C4-2B (cell line): ENCODE results near the gene SYNE2.

Experiments used
- H3K27ac ChIP-seq: fragments of 450-650 bp; 2 replicates; pipeline ENCODE4 v1.5.1; 2017
- CTCF ChIP-seq: fragments of 450-650 bp; conservative IDR thresholded peaks from 2 replicates; pipeline ENCODE4 v1.5.1; 2017; ENCODE audit warnings: mild to moderate bottlenecking
- ZFX ChIP-seq: fragments of 450-650 bp; IDR thresholded peaks from 2 replicates; pipeline ENCODE4 v1.6.1; 2017

The SYNE2 gene

GRCh38 chr14:64060199-64060545, 207.4 kb downstream of the SYNE2 start:
- TF ChIP-seq CTCF (no peak), ZFX (no peak)
- no peak overlapping the region for H3K27ac ChIP-seq

GRCh38 chr14:64060648-64061096, 207.9 kb downstream of the SYNE2 start:
- no peak for TF ChIP-seq ZFX
- peak; percentile 52 for TF ChIP-seq CTCF
- no peak overlapping the region for H3K27ac ChIP-seq

DNA sequence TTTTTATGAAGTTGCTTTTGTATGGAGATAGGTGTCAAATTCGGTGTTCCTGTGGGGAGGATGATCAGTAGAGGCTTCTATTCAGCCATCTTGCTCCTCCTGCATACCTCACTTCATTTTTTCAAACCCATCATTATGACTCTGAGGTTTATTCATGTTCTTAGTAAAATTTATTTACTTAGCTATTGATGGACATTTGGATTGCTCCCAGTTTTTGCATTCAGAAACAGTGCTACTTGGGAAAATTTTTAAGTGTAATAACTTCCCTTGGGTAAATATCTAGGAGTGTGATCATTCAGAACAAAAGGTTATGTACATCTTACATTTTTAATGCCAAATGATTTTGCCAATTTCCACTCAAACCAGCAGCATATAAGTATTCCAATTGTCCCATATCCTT, 208.3 kb downstream of the SYNE2 start:
- H3K27ac ChIP-seq: no peak overlapping the region
- no peak for TF ChIP-seq CTCF
- no peak for TF ChIP-seq ZFX

DNA sequence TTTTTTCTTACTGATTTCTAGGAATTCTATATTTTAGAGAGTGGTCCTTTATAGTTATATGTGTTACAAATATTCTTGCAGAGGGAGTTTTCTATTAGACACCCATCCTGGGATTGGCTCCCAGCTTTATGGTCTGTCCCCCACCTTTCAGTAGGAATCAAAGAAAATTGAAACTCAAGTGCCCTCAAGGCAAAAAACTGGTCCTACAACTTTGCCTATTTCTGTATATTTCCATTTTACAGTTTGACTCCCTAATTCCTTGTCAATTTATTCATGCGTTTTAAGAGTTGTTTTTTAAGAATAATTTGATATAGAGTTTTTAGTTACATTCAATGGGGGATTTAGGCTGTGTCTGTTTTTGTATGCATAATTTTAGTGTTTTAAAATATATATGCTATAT, 208.9 kb downstream of the SYNE2 start:
- H3K27ac ChIP-seq: no peak overlapping the region
- TF ChIP-seq ZFX: no peak
- no peak for TF ChIP-seq CTCF

- TF ChIP-seq CTCF: no peak
- TF ChIP-seq ZFX: no peak
- H3K27ac ChIP-seq: no peak overlapping the region
Measured at GRCh38 chr14:64062381-64063115, 209.7 kb downstream of the SYNE2 start.

DNA sequence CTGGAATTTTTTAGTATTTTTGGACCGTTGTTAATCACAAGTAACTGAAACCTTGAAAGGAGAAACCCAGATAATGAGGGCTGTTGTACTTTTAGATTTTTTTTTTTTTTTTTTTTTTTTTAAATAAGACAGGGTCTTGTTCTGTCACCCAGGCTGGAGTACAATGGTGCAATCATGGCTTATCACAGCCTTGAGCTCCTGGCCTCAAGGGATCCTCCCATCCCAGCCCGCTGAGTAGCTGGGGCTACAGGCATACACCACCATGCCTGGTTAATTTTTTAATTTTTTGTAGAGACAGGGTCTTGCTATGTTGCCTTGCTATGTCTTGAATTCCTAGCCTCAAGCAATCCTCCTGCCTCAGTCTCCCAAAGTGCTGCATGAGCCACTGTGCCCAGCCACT, 211.6 kb downstream of the SYNE2 start:
- H3K27ac ChIP-seq: no peak overlapping the region
- TF ChIP-seq CTCF (no peak), ZFX (no peak)

DNA sequence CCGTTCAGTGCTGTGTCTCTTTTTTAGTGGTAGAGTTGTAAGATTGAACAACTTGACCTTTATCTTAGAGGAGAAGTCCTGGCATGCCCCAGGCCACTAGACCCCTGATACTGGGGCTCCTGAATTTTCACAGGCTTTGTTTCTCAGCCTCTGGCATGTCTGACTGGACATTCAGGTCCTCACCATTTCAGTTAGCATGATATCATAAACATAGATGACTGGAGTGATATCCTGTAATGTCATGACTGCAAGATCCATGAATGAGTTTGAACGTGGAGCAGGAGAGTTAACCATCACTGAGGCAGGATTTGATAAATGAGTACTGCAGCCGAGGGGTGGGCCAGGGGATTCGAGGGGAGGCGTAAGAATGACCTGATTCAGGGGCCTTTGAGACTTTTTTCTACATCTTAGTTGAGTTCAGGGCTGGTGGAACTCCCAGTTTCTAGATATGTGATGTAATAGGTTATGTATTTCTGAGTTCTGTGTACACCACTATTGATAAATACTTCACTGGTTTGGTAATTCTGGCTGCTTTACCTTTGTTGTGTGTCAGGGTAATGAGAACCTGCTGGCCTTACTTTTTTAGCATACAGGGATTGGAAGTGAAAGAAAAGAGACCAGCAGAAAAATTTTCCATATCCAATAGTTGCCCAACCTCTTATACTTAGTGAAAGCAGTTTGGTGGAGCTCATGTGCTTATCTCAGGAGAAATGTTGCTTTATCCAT, 217.0 kb downstream of the SYNE2 start:
- no peak overlapping the region for H3K27ac ChIP-seq
- no peak for TF ChIP-seq ZFX
- TF ChIP-seq CTCF: no peak
